GM18499 (cell line): Measurements from ENCODE around the gene WIPF1.

Source experiments
- ATAC-seq: cut with Tn5 transposase; IDR thresholded peaks from one replicate; pipeline ENCODE4 v1.9.1; 2021; ENCODE audit warnings: moderate number of reproducible peaks; ENCODE audit not compliant: insufficient read depth, unreplicated experiment

WIPF1 gene

GRCh38 chr2:174623106-174623637 is 25.6 kb upstream of the WIPF1 start:
- ATAC-seq, result no peak

GRCh38 chr2:174621323-174621722 is 23.7 kb upstream of the WIPF1 start:
- no peak for ATAC-seq

- ATAC-seq, result no peak
Measured at GRCh38 chr2:174618179-174618578, 20.6 kb upstream of the WIPF1 start.

- ATAC-seq, result no peak
Measured at GRCh38 chr2:174617718-174618117, 20.1 kb upstream of the WIPF1 start.

- no peak for ATAC-seq
Measured at GRCh38 chr2:174617120-174617519, 19.5 kb upstream of the WIPF1 start.

- no peak for ATAC-seq
Measured at GRCh38 chr2:174615871-174616436, 18.4 kb upstream of the WIPF1 start.

GRCh38 chr2:174614261-174614660 is 16.7 kb upstream of the WIPF1 start:
- ATAC-seq, result no peak

- no peak for ATAC-seq
Measured at GRCh38 chr2:174613531-174613930, 15.9 kb upstream of the WIPF1 start.

- no peak for ATAC-seq
Measured at GRCh38 chr2:174612970-174613369, 15.4 kb upstream of the WIPF1 start.

- no peak for ATAC-seq
Measured at GRCh38 chr2:174611854-174612253, 14.2 kb upstream of the WIPF1 start.

- ATAC-seq, result no peak
Measured at GRCh38 chr2:174611006-174611405, 13.4 kb upstream of the WIPF1 start.

GRCh38 chr2:174610243-174610995 is 12.8 kb upstream of the WIPF1 start:
- no peak for ATAC-seq

GRCh38 chr2:174609261-174609660 is 11.7 kb upstream of the WIPF1 start:
- ATAC-seq, result no peak

- peak; percentile 24 for ATAC-seq
Measured at GRCh38 chr2:174608866-174609214, 11.2 kb upstream of the WIPF1 start.

GRCh38 chr2:174607989-174608865 is 10.6 kb upstream of the WIPF1 start:
- peak; percentile 55 for ATAC-seq

- no peak for ATAC-seq
Measured at GRCh38 chr2:174607584-174607983, 10.0 kb upstream of the WIPF1 start.

GRCh38 chr2:174606336-174606735 is 8.7 kb upstream of the WIPF1 start:
- no peak for ATAC-seq

- no peak for ATAC-seq
Measured at GRCh38 chr2:174605687-174606086, 8.1 kb upstream of the WIPF1 start.

GRCh38 chr2:174603280-174603679 is 5.7 kb upstream of the WIPF1 start:
- ATAC-seq, result no peak

GRCh38 chr2:174602745-174603144 is 5.1 kb upstream of the WIPF1 start:
- ATAC-seq, result no peak

GRCh38 chr2:174600349-174600748 is 2.7 kb upstream of the WIPF1 start:
- ATAC-seq, result no peak
